ENCODE measurements around the gene TNPO3.
"Not testable (repeated sequence)": the region's sequence is repeated elsewhere in the genome, so short reads cannot be mapped to it uniquely, and the experiment has no call there.

TNPO3 gene

DNA sequence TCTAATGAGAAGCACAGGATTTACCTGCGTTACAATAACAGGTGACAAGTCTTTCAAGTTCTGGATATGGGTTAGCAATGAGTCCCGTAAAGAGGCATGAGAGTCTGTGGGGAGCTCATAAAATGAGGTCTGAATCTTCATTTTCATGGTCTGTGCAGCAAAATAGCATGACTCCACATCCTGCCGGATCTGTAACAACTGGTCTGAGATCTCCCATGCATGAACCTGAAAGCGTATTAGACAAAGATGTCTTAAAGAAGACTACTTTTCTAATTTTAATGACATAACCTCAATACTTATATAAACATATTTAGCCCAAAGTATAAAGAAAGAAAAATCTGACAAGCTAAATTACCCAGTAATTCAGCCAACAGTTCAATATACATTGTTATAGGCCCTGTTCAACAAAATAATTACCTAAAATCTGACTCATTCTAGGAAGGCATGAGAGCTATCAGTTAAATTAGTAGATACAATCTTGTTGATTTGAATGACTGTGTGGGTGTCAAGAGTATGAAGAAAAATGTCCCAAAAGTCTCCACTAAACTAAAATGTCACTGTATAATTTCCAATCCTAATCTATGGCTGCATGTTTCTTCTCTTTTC is 36.9 kb downstream of the TNPO3 start:
- in situ Hi-C loops (cut with MboI; ENCODE audit: low sequenced_read_pairs): no loop called here

DNA sequence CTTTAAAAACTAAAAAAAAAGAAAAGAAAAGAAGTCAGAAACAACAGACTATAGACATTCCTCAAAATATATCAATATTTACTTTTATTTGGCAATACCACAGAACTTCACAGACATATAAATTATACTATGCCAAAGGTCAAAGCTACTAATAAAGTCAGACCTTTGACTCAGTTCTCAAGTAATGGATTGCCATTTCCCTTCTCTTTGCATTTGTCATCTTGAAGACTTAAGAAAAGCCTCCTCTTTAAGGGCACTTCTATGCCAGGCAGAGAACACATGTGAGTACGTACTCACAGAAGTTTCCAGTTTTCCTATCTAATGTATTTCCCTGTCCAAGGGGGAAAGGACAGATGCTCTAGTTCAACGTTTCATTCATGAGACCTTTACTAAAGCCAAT is 37.6 kb downstream of the TNPO3 start:
- in situ Hi-C loops (cut with MboI; ENCODE audit: low sequenced_read_pairs): no loop called here

DNA sequence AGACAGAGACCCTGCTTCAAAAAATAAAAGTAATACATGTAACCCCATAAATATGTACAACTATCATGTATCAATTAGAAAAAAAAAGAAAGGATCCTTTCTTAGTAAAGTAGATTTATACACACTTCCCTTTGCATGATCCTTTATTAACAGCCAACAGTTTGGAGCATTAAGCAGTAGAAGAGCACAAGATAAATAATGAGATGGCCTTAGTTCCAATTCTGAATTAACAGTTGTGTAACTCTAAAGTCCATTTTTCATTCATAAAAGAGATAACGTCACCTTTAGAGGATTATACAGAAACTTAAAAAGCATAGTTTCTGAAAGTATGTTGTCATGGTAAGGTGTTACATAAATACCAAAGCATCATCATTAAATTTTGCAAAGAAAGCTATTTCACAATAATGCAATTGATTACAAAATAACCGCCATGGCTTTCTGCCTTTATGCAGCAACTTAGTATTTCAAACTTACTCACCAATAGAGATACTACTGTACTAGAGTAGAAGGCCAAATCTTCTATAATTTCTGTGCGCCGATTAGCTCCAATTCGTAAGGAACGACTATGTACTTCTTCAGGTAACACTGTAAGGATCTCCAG is 40.3 kb downstream of the TNPO3 start:
- in situ Hi-C loops (cut with MboI; ENCODE audit: low sequenced_read_pairs): no loop called here

DNA sequence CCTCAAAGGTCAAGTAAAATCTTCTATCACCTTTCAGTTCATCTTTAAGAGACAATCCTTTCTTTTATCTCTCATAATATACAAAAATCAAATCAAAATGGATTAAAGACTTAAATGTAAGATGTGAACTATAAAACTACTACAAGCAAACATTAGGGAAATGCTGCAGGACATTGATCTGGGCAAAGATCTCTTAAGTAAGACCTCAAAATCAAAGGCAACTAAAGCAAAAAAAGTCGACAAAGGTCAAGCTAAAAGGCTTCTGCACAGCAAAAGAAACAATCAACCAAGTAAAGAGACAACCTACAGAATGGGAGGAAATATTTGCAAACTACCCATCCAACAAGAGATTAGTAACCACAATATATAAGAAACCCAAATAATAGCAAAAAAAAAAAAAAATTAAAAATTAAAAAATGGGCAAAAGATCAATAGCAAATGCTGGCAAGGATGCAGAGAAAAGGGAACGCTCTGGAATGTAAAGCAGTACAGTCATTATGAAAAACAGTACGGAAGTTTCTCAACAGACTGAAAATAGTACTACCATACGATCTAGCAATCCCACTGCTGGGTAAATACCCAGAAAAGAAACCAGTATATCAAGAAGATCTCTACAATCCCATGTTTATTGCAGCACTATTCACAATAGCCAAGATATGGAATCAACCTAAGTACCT is 41.7 kb downstream of the TNPO3 start:
- in situ Hi-C loops (cut with MboI; ENCODE audit: low sequenced_read_pairs): no loop called here

DNA sequence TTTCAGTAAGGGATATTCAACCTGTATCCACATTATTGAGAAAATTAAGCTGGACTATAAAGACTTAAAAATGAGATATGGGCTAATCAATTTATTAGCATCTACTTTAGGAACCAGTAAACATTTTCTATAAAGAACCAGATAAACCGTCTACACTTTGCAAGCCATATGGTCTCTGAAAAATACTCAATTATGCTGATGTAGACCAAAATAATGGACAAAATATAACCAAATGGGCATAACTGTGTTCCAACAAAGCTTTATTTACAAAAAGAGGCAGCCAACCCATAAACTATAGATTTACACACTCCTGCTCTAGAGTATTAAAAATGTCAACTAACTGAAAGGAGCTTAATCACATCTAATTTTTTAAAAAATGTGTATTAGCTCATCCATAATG is 42.3 kb downstream of the TNPO3 start:
- in situ Hi-C loops (cut with MboI; ENCODE audit: low sequenced_read_pairs): no loop called here

DNA sequence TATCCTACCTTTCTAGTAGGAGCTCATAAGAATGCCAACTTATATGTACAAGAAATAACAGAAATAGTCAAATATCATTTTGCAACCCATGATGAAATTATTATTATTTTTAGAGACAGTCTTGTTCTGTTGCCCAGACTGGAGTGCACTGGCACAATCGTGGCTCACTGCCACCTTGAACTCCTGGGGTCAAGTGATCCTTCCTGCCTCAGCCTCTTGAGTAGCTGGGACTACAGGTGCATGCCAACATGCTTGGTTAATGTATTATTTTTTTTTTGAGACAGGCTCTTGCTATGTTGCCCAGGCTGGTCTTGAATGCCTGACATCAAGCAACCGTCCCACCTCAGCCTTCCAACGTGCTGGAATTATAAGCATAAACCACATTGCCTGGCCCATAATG is 44.8 kb downstream of the TNPO3 start:
- in situ Hi-C loops (cut with MboI; ENCODE audit: low sequenced_read_pairs): no loop called here

DNA sequence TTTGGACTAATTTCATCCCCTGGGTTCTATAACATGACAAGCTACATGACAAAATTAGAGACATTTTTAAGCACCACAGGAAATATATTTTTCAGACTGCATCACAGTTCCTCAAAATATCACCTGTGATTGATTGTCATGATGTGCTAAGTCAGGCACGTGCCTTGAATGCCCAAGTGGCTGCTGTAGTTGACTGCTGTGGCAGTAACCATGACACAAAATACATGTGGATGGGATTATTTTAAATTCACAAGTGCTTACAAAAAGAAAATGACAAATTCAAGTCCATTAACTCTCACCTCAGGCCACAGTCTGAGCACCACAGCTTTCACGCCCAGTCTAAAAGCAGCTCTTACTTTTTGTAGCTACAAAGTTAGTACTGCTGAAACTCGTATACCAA is 45.5 kb downstream of the TNPO3 start:
- in situ Hi-C loops (cut with MboI; ENCODE audit: low sequenced_read_pairs): no loop called here

DNA sequence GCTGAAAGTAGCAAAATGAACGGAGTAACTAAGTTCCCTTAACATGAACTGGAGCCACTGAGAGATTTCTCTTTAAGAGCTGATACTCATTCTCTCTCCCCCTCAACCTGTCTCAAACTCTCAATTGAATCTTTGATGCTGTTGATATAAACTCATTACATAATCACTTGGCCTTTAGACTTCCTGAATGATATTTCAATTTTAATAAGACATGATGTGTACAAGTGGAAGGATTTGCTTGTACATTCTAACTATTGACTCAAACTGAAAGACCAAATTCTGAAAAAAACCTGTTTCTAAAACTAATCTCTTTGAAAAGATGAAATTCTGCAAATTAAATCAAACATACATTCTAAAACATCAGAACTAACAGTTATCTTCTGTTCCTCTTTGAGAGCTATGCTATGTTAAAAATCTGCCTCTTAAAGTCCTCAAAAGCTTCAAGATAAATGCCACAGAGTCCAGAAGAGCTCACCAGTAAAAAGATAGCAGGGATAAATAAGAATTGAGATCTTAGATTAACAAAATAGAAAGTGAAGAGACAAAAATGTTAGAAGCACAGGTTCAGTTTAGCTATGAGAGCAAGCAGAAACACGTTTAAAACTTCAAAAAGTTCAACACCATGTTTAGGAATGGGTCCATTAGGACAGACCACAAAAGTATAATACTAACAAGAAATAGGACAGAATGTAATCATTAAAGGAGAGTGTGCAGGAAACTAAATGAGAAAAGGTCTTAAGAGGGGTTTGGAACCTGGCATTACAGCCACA is 46.1 kb downstream of the TNPO3 start:
- in situ Hi-C loops (cut with MboI; ENCODE audit: low sequenced_read_pairs): no loop called here

DNA sequence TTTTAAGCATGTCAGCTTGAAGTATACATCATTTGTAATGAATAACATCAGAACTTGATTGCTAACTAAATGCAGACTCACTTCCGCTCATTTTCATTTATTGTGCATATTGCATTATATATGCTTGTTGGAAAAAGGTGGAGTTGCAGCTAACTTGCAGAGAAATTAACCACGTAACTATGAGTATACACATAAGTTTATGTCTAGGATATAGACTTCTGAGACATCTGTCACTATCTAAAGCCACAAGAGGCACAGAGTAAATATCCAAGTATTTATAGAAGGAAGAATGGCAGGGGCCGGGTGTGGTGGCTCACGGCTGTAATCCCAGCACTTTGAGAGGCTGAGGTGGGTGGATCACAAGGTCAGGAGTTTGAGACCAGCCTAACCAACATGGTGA is 47.3 kb downstream of the TNPO3 start:
- in situ Hi-C loops (cut with MboI; ENCODE audit: low sequenced_read_pairs): no loop called here

DNA sequence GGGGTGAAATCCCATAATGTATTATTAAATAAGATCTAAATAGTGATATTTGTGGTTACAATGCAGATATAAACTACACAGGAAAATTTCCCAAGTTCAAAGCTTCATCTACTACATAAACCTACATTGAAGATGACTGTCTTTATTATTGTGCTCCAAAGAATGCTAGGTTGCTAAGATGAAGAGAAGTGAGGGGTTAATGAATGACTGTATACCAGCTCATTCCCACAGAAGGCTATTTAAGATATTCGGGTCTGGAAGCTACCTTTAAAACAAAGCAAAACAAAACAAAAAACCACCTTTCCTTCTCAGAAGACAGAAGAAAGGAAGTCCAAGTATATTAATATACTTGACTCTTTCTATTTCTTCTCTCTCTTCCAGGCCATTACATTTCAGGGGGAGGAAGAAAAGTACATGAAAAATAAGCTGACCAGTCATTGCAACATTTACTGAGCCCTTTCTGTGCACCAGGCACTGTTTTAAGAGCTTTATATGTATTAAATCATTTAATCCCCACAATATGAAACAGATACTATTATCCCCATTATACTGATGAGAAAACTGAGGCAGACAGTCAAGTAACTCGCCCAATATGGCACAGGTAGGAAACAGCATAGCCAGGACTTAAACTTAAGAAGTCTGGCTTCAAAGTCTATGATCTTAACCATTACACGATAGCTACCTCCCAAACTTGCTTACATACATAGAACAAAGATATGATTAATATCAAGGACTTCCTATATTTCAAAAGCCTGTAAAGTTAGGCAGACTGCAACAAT is 48.1 kb downstream of the TNPO3 start:
- in situ Hi-C loops (cut with MboI; ENCODE audit: low sequenced_read_pairs): no loop called here

DNA sequence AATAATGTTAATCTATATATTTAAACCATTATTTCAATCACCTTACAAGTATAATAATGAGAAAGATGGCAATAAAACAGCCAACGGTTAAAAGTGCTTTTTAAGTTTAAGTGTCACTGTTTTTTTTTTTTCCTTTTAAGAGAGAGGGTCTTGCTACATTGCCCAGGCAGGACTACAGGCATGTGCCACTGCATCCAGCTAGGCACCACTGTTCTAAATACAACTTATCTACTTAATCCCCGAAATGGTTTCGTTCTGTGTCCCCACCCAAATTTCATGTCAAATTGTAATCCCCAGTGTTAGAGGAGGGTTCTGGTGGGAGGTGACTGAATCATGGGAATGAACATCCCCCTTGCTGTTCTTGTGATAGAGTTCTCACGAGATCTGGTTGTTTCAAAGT is 49.7 kb downstream of the TNPO3 start:
- in situ Hi-C loops (cut with MboI; ENCODE audit: low sequenced_read_pairs): no loop called here

DNA sequence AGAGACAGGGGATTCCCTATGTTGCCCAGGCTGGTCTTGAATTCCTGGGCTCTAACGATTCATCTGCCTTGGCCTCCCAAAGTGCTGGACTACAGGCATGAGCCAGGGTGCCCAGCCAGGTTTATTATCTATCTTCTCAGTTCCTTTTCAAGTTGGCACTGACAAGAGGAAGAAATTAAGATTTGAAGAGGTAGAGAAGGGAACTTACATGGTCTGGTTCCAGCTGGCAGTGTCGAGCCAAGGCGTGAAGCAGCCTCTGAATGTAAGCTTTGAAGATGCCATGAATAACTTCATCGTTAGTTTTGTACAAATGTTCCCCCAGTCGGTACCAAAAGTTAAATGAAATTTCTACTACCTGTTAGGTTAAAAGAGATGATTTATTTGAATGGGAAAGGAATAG is 57.7 kb downstream of the TNPO3 start:
- in situ Hi-C loops (cut with MboI; ENCODE audit: low sequenced_read_pairs): no loop called here

DNA sequence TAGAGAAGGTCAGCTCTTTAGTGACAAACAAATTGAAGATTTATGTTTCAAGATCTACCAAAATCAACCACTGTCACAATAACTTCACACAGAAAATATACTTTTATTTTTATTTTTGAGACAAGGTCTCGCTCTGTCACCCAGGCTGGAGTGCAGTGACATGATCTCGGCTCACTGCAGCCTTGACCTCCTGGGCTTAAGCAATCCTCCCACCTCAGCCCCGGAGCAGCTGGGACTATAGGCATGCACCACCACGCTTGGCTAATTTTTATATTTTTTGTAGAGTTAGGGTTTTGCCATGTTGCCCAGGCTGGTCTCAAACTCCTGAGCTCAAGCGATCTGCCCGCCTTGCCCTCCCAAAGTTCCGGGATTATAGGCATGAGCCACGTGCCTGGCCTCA is 60.4 kb downstream of the TNPO3 start:
- in situ Hi-C loops (cut with MboI; ENCODE audit: low sequenced_read_pairs): not testable (repeated sequence)

DNA sequence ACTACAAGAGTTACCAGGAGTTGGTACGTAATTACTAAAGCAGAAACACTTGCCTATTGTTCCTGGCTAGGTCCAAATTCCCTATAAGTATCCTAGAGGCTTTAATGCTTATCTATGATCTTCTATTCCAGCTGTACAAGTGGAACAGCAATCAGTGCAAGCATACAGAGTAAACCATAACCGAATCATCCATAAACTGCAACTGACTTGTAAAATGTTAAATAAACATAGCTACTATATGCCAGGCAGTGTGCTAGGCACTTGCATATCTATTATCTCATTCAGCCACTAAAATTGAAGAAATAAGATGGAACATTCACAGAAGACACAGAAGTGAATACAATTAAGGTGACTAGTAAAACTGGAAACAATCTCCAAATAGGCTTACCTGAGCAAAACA is 61.5 kb downstream of the TNPO3 start:
- in situ Hi-C loops (cut with MboI; ENCODE audit: low sequenced_read_pairs): no loop called here

DNA sequence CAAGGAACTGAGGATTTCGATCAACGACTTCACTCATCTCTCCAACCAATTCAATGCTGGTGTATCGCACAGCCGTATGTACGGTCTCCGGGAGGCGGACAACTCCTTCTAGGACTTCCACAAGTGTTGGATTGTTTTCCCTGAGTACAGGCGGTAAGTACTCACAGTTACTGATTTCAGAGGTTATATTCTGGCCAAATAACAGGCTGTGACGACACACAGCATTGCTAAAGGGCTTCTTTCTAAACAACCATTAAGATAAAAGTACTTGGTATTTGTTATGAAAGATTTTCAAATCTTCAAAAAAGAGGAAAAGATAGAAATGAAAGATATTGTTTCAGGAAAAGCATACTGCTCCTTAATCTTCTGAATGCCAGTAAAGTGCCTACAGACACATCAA is 65.0 kb downstream of the TNPO3 start:
- in situ Hi-C loops (cut with MboI; ENCODE audit: low sequenced_read_pairs): no loop called here

DNA sequence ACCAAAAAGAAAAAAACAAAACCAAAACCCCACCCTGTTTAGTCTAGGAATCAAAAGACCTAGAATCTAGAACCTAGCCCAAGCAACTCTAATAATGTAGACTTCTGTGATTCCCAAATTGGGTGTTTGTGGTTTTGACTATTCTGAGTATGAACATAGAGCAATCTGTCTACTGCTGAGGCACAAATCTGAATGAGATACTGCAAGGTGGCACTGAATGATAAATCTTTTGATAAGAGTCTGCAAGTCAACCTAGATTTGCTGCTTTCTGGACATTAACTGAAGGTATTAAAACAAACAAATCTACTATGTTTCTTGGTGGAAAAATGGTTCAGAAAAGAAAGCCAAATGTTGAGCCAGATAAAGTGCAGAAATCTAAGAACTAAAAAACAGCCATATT is 66.5 kb downstream of the TNPO3 start:
- in situ Hi-C loops (cut with MboI; ENCODE audit: low sequenced_read_pairs): no loop called here

DNA sequence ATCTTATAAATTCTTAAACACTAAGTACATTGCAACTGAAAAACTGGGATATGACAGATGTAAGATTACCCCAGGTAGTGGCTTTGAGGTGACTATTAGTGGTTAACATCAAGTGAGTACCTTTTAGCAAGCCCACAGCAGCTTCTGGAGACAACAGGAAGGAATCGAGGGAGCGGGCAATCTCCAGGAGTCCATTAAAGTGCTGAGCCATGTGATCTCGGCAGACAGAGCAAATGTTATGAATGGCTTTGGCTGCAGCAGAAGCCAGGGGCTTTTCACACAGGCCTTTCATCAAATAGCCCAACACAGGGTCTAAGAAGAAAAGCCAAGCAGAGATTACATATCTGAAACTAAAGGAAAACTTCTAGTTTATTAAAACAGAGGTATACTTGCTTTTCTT is 68.3 kb downstream of the TNPO3 start:
- in situ Hi-C loops (cut with MboI; ENCODE audit: low sequenced_read_pairs): no loop called here

DNA sequence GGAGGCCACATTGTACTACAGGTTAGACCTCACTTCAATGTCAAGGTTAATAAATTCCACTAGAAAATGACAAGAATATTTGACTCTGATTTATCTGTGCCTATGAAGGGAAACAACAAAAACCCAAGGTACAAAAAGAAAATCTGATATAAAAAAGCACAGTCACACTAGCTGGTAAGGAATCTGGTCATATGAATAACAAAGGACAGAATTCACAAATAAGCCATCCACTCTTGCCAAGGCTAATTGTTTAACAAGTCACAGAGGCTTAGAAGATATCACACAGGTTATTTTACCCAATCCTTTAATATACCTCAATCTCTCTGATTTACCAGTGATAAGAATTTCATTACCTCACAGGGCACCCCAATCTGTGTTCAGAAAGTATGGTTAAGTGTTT is 69.3 kb downstream of the TNPO3 start:
- in situ Hi-C loops (cut with MboI; ENCODE audit: low sequenced_read_pairs): no loop called here

DNA sequence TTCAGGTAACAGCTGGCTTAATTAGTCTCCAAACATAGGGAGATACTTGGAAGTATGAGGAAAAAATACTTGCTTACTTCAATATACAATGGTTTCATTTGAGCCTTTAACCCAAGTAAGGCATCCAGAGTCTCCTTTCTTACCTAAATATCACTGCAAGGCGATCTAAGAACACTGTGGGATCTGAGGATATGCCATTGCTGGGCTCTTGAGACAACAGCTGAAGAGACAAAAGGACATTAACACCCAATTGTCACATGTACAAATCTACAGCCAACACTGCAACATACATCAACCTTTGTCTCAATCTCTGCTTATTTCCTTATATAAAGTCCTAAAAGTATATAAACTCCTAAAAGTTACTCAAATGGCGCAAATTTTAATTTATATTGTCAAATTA is 72.8 kb downstream of the TNPO3 start:
- in situ Hi-C loops (cut with MboI; ENCODE audit: low sequenced_read_pairs): no loop called here

DNA sequence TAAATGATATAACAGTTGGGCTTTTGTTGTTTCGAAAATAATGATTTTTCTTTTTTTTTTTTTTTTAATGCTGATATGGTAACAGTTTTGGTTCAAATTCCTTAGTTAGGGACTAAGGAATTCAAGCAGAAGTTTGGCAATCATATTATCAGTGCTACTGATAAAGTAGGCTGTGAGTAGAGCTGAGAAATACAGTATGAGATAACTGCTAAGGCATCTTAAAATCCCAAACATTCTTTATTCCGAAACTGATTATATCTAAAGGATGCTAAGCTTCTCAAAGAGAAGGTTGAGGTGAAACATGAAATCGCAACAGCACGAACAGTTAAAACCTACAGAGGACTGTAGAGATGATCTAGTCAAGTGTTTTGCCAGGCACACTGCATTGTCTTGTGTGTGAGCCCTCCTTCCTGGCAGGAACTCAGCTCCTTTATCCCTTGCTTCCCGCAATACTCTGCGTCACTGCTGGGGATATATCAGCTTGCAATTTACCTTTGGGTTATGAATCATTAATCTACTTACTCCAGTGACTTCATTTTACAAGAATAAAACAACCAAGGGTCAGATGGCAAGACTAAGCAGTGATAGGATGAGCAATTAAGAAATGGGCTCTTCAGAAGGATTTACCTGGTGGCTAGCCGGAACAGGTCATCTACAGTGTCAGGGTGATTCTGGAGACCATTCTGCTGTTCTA is 80.5 kb downstream of the TNPO3 start:
- in situ Hi-C loops (cut with MboI; ENCODE audit: low sequenced_read_pairs): no loop called here

DNA sequence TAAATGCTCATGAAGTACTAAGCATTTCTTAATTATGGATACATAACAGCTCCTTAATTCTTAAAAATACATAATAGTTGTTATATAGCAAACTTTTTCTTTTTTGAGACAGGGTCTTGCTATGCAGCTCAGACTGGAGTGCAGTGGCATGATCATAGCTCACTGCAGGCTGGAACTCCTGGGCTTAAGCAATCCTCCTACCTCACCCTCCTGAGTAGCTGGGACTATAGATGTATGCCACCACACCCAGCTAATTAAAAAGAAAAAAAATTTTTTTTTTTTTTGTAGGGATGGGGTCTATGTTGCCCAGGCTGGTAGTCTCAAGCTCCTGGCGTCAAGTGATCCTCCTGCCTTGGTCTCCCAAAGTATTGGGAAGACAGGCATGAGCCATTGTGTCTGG is 86.3 kb downstream of the TNPO3 start:
- in situ Hi-C loops (cut with MboI; ENCODE audit: low sequenced_read_pairs): no loop called here
